ENCODE measurements around the gene PACRG. TPM values are rescaled to one million over a fixed set of nuclear protein-coding genes. Genes with fewer than 3 reads are reported as not detected.

PACRG gene
- total RNA-seq, 6 donors from 2014 or later: 0.52 to 15.3 (median 3.1) TPM

DNA sequence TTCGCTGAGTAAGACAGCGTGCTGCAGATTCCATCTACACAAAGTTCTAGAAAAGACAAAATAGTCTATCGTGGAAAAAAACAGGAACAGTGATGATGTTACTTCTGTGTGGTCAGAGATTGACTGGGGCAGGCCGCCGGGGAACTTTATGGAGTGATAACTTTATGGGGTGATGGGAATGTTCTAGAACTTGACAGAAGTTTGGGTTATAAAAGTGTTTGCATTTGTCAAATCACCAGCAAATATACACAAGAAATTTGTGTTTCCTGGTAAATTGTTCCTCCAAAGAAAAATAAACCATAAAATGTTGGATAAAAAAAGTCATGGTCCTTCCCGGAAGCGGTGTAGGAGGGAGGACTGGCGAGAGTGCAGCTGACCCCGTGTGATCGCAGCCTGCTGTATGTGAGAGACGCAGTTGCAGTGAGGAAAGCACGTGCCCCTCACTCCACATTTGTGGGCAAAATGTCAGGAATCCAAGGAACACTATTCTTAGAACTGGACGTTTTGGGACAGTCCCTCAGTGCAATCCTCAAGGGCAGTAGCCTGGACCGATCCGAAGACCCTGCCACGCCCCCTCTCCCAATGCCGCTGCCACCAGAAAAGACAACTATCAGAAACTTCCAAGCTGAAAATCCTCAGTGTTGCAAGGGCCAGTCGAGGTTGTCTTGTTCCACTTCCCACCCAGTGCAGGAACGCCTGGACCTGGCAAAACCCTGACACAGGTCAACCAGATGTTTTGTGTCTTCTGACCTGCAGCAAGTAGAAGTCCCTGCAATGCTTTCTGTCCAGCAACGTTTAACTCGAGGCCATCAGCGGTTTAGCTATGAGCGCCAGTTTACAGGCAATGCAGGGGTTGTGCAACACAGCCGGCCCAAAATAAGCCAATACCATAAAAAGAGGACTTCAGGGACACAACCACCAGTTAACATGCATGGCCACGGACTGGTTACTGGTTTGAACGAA, 606.2 kb downstream of the PACRG start:
- peak overlapping the region in 3 of 4 donors; percentile 14 to 85 (median 85) for H3K27ac ChIP-seq
- WGBS, 2 donors: 76 to 78% methylated on average over 21 to 26 of the region's 26 CpGs
- no peak for DNase-seq

DNA sequence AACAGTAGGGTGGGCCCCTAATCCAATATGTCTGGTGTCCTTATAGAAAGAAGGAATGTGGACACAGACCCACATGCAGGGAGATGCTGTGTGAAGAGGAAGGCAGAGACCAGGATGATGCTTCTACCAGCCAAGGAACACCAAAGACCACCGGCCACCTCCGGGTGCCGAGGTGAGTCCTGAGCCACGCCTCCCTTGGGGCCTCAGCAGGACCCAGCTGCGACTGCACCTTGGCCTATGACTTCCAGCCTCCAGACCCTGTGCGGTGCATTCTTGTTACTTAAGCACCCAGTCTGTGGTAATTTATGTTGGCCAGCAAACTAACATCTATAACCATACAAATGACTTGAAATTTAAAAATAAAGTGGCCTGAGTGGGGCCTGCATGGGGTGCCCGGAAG, 607.3 kb downstream of the PACRG start:
- Histone ChIP-seq H3K9me3 (no peaks in the 10 kb centered on the region), H3K27ac (peak overlapping the region; percentile 74 to 85 (median 82)), H3K4me1 (peaks cover 13 to 34% (median 28%) of the 10 kb centered on the region in 4 donors), H3K4me3 (no peak overlapping the region), H3K36me3 (no peaks in the 10 kb centered on the region), H3K27me3 (no peaks in the 10 kb centered on the region)
- TF ChIP-seq, protein P1, sequence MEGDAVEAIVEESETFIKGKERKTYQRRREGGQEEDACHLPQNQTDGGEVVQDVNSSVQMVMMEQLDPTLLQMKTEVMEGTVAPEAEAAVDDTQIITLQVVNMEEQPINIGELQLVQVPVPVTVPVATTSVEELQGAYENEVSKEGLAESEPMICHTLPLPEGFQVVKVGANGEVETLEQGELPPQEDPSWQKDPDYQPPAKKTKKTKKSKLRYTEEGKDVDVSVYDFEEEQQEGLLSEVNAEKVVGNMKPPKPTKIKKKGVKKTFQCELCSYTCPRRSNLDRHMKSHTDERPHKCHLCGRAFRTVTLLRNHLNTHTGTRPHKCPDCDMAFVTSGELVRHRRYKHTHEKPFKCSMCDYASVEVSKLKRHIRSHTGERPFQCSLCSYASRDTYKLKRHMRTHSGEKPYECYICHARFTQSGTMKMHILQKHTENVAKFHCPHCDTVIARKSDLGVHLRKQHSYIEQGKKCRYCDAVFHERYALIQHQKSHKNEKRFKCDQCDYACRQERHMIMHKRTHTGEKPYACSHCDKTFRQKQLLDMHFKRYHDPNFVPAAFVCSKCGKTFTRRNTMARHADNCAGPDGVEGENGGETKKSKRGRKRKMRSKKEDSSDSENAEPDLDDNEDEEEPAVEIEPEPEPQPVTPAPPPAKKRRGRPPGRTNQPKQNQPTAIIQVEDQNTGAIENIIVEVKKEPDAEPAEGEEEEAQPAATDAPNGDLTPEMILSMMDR (IDR thresholded peaks at IDR 0.05): no peak
- TF ChIP-seq EP300 (IDR thresholded peaks at IDR 0.05) (no peak), POLR2AphosphoS5 (IDR thresholded peaks at IDR 0.05) (no peak), POLR2A (IDR thresholded peaks at IDR 0.05) (no peak)
- no peak for ATAC-seq (ENCODE audit: low FRiP score in 2 of 2)
- 87 to 89% methylated on average over 6 to 7 of the region's 7 CpGs for WGBS, 2 donors
- no peak for DNase-seq

More for the DNA sequence above, 606.2 kb downstream of the PACRG start:
- no peak overlapping the region for H3K4me3 ChIP-seq
- no peaks in the 10 kb centered on the region for H3K36me3 ChIP-seq
- H3K27me3 ChIP-seq: no peaks in the 10 kb centered on the region
- no peak for ATAC-seq (ENCODE audit: low FRiP score in 2 of 2)
- H3K9me3 ChIP-seq: no peaks in the 10 kb centered on the region
- peaks cover 13 to 33% (median 23%) of the 10 kb centered on the region in 4 donors for H3K4me1 ChIP-seq
- TF ChIP-seq POLR2A (IDR thresholded peaks at IDR 0.05): no peak
- TF ChIP-seq, protein P1 (IDR thresholded peaks at IDR 0.05): no peak
- peak in 1 of 2 donors; percentile 30 for TF ChIP-seq POLR2AphosphoS5 (IDR thresholded peaks at IDR 0.05)
- no peak for TF ChIP-seq EP300 (IDR thresholded peaks at IDR 0.05)

DNA sequence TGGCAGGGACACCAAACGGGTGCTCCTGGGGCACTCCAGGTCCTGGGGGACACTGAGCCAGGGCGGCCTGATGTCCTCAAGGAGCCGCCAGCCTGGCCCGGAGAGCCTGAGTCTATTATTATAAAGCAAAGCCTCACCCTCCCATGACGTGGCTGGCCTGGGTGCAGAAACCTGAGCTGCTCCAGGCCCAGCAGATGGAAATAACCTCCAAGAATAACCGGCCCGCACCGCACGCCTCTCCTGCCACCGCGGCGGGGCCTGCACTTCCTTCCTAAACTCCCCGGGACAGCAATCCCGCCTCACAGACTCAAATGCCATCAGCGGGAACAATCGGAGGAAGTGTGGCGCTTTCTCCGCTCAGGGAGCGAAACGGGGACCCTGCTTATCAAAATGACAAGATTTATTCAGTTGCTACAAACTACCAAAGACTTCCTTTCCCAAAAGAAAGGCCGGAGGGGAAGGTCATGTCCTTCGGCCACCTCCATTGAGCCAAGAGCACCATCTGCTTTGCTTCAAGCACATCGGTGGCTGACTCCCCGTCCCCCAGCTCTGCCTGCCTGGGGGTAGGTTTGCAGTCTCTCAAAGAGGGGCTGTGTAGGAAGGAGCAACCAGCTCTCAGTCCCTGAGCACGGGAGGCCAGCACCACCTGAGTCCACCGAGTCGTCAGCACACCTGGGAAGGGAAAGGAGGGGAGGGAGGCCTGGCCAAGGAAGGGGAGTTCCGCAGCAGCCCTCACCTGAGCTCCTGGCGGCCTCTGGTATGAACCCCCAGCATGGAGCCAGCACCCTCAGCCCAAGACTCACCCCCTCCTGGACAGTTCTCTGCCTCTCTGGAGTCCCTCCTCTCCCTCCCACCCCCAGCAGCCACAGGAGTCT, 608.1 kb downstream of the PACRG start:
- Histone ChIP-seq H3K4me3 (peak overlapping the region in 1 of 4 donors; percentile 14), H3K9me3 (no peaks in the 10 kb centered on the region), H3K36me3 (no peaks in the 10 kb centered on the region), H3K27me3 (no peaks in the 10 kb centered on the region), H3K4me1 (peaks cover 13 to 34% (median 28%) of the 10 kb centered on the region in 4 donors), H3K27ac (peak overlapping the region; percentile 74 to 85 (median 82))
- WGBS, 2 donors: 44 to 63% methylated on average over 24 to 27 of the region's 29 CpGs
- DNase-seq (peak in 1 of 2 donors; percentile 67), ATAC-seq (ENCODE audit: low FRiP score in 2 of 2) (peak; percentile 31 to 54)
- TF ChIP-seq POLR2AphosphoS5 (IDR thresholded peaks at IDR 0.05) (peak; percentile 79 to 80), POLR2A (IDR thresholded peaks at IDR 0.05) (no peak), EP300 (IDR thresholded peaks at IDR 0.05) (peak in 2 of 4 donors; percentile 42 to 67)
- TF ChIP-seq, protein P1 (IDR thresholded peaks at IDR 0.05): peak in 1 of 6 experiments; percentile 8

DNA sequence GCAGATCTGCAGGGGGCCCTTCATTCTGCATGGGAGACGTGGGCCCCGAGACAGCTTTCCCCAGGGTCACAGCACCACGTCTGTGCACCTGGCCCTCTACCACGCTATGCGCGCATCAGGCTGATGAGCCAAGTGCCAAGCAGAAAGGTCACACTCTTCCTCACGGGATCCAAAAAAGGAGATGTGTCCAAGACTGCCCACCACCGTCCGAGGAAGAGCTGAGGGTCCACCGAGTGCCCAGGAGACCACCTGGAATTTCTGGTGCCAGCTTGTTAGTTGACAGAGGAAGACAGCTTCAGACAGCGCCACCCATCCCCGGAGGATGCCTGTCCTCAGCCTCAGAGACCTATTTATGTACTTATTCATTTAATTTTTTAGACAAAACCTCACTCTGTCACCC, 609.2 kb downstream of the PACRG start:
- H3K27ac ChIP-seq: peak overlapping the region; percentile 70 to 85 (median 76)
- DNase-seq: no peak
- H3K9me3 ChIP-seq: no peaks in the 10 kb centered on the region
- 94 to 95% methylated on average over 6 to 12 of the region's 12 CpGs for WGBS, 2 donors
- peaks cover 13 to 34% (median 28%) of the 10 kb centered on the region in 4 donors for H3K4me1 ChIP-seq
- TF ChIP-seq POLR2AphosphoS5 (IDR thresholded peaks at IDR 0.05) (no peak), EP300 (IDR thresholded peaks at IDR 0.05) (no peak), POLR2A (IDR thresholded peaks at IDR 0.05) (no peak)
- TF ChIP-seq, protein P1 (IDR thresholded peaks at IDR 0.05): no peak
- H3K27me3 ChIP-seq: no peaks in the 10 kb centered on the region
- H3K4me3 ChIP-seq: no peak overlapping the region
- no peak for ATAC-seq (ENCODE audit: low FRiP score in 2 of 2)
- no peaks in the 10 kb centered on the region for H3K36me3 ChIP-seq

Data from upper lobe of left lung (tissue), 6 donors.